SK-N-SH treated with all-trans-retinoic acid at 6 μM for 48 hours (cell line): Measurements from ENCODE around the gene HINT2.
A peak's percentile ranks its signal among the peaks of the same experiment; 100 is the strongest.

Source experiments
- ATAC-seq: fragments of 200-7000 bp; cut with Tn5 transposase; 3 replicates; pipeline ENCODE4 v1.9.1; 2020; ENCODE audit warnings: mild to moderate bottlenecking, moderate library complexity
- ARNTL ChIP-seq: fragments of 450-650 bp; formaldehyde crosslinking; IDR thresholded peaks from 2 replicates; pipeline ENCODE4 v1.5.0; 2020; ENCODE audit warnings: low read depth, mild to moderate bottlenecking, moderate library complexity, borderline replicate concordance
- BACH2 ChIP-seq: fragments of 250-450 bp; sonication (Bioruptor Pico); IDR thresholded peaks from 2 replicates; pipeline ENCODE4 v1.9.0; 2021; ENCODE audit warnings: mild to moderate bottlenecking, borderline replicate concordance
- CSRNP3 ChIP-seq: fragments of 250-450 bp; sonication (Bioruptor Pico); IDR thresholded peaks from 2 replicates; pipeline ENCODE4 v1.5.1; 2021; ENCODE audit warnings: mild to moderate bottlenecking, moderate library complexity
- ESRRG ChIP-seq: fragments of 250-450 bp; sonication (Bioruptor Pico); IDR thresholded peaks from 2 replicates; pipeline ENCODE4 v1.6.1; 2021; ENCODE audit warnings: mild to moderate bottlenecking
- GLIS3 ChIP-seq: fragments of 250-450 bp; sonication (Bioruptor Pico); IDR thresholded peaks from 2 replicates; pipeline ENCODE4 v1.5.0; 2020; ENCODE audit warnings: mild to moderate bottlenecking, moderate library complexity
- ISL1 ChIP-seq: fragments of 250-450 bp; sonication (Bioruptor Pico); IDR thresholded peaks from 2 replicates; pipeline ENCODE4 v2.1.2; 2022; ENCODE audit warnings: mild to moderate bottlenecking, moderate library complexity
- OSR1 ChIP-seq: fragments of 250-450 bp; sonication (Bioruptor Pico); IDR thresholded peaks from 2 replicates; pipeline ENCODE4 v1.8.0; 2022; ENCODE audit warnings: moderate library complexity, mild to moderate bottlenecking, inconsistent platforms
- PATZ1 ChIP-seq: fragments of 250-450 bp; sonication (Bioruptor Pico); IDR thresholded peaks from 2 replicates; pipeline ENCODE4 v1.8.0; 2020; ENCODE audit warnings: mild to moderate bottlenecking, moderate library complexity, borderline replicate concordance
- POU6F1 ChIP-seq: fragments of 250-450 bp; sonication (Bioruptor Pico); IDR thresholded peaks from 2 replicates; pipeline ENCODE4 v1.8.0; 2021; ENCODE audit warnings: low read depth, mild to moderate bottlenecking, moderate library complexity, borderline replicate concordance
- RARB ChIP-seq: fragments of 250-450 bp; sonication (Bioruptor Pico); IDR thresholded peaks from 2 replicates; pipeline ENCODE4 v1.8.0; 2021; ENCODE audit warnings: mild to moderate bottlenecking, moderate library complexity
- SNAI2 ChIP-seq: fragments of 250-450 bp; sonication (Bioruptor Pico); IDR thresholded peaks from 2 replicates; pipeline ENCODE4 v1.5.0; 2020; ENCODE audit warnings: mild to moderate bottlenecking, moderate library complexity
- TCF4 ChIP-seq: fragments of 250-450 bp; sonication (Bioruptor Pico); IDR thresholded peaks from 2 replicates; pipeline ENCODE4 v1.8.0; 2021; ENCODE audit warnings: mild to moderate bottlenecking, moderate library complexity, borderline replicate concordance
- TOX ChIP-seq: fragments of 250-450 bp; sonication (Bioruptor Pico); IDR thresholded peaks from 2 replicates; pipeline ENCODE4 v1.8.0; 2021; ENCODE audit warnings: mild to moderate bottlenecking, moderate library complexity, borderline replicate concordance
- ZC3H10 ChIP-seq: fragments of 250-450 bp; sonication (Bioruptor Pico); IDR thresholded peaks from 2 replicates; pipeline ENCODE4 v1.5.1; 2021; ENCODE audit warnings: mild to moderate bottlenecking, moderate library complexity
- ZFP3 ChIP-seq: fragments of 250-450 bp; sonication (Bioruptor Pico); IDR thresholded peaks from 2 replicates; pipeline ENCODE4 v1.5.0; 2020; ENCODE audit warnings: mild to moderate bottlenecking, moderate library complexity
- ZNF565 ChIP-seq: fragments of 450-650 bp; formaldehyde crosslinking; conservative IDR thresholded peaks from 2 replicates; pipeline ENCODE4 v1.5.0; 2020; ENCODE audit warnings: low read depth, mild to moderate bottlenecking, moderate library complexity
- ZNF70 ChIP-seq: fragments of 450-650 bp; formaldehyde crosslinking; IDR thresholded peaks from 2 replicates; pipeline ENCODE4 v1.5.0; 2020; ENCODE audit warnings: mild to moderate bottlenecking, moderate library complexity
- ZNF8 ChIP-seq: fragments of 450-650 bp; formaldehyde crosslinking; IDR thresholded peaks from 2 replicates; pipeline ENCODE4 v1.5.0; 2020; ENCODE audit warnings: mild to moderate bottlenecking, moderate library complexity
- TF ChIP-seq, protein P1 (sequence below): fragments of 250-450 bp; sonication (Bioruptor Pico); IDR thresholded peaks from 2 replicates; pipeline ENCODE4 v1.5.0; 2020; ENCODE audit warnings: mild to moderate bottlenecking, moderate library complexity

Gene HINT2

DNA sequence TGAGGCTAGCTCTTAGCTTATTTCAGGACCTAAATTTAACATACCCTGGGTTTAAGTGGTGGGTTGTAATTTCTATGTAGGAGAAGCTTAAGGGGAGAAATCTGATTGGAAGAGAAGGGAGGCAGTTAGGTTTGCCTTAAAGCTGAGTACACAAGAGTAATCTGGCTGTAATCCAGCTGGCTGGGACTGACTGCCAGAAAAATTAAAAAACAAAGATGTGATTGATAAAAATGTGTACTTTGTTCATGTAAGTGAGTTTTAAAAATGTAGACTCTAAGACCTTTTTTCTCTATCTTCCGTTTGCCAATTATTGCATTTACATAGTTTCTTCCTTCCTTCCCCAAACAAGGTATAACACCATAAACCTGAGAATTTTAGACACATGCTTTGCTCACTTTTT lies 43.3 kb downstream of the HINT2 start:
- peak; percentile 48 for ATAC-seq
- TF ChIP-seq, protein P1, sequence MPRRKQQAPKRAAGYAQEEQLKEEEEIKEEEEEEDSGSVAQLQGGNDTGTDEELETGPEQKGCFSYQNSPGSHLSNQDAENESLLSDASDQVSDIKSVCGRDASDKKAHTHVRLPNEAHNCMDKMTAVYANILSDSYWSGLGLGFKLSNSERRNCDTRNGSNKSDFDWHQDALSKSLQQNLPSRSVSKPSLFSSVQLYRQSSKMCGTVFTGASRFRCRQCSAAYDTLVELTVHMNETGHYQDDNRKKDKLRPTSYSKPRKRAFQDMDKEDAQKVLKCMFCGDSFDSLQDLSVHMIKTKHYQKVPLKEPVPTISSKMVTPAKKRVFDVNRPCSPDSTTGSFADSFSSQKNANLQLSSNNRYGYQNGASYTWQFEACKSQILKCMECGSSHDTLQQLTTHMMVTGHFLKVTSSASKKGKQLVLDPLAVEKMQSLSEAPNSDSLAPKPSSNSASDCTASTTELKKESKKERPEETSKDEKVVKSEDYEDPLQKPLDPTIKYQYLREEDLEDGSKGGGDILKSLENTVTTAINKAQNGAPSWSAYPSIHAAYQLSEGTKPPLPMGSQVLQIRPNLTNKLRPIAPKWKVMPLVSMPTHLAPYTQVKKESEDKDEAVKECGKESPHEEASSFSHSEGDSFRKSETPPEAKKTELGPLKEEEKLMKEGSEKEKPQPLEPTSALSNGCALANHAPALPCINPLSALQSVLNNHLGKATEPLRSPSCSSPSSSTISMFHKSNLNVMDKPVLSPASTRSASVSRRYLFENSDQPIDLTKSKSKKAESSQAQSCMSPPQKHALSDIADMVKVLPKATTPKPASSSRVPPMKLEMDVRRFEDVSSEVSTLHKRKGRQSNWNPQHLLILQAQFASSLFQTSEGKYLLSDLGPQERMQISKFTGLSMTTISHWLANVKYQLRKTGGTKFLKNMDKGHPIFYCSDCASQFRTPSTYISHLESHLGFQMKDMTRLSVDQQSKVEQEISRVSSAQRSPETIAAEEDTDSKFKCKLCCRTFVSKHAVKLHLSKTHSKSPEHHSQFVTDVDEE: no peak
- TF ChIP-seq POU6F1 (CRISPR knock-in tag) (no peak), RARB (CRISPR knock-in tag) (no peak), TOX (CRISPR knock-in tag) (no peak), ZNF565 (CRISPR knock-in tag) (no peak), SNAI2 (CRISPR knock-in tag) (no peak), BACH2 (no peak)

DNA sequence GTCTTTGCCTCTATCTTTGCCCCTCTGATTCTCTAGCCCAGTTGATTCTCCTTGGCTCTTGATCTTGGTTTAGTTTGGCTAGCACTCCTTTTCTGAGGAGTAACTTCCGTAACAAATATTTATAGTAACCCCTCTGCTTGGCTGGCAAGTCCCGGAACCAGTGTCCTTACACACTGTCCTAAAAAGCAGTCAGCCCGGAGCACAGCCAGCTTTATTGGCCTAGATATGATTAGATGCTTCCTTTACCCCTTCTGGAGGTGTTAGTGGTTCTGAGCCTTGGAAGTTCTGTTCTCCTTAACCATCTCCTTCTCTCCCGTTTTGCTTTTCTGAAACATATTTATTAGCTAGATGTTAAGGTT lies 43.8 kb downstream of the HINT2 start:
- no peak for TF ChIP-seq ESRRG (CRISPR knock-in tag)
- peak; percentile 48 for ATAC-seq

DNA sequence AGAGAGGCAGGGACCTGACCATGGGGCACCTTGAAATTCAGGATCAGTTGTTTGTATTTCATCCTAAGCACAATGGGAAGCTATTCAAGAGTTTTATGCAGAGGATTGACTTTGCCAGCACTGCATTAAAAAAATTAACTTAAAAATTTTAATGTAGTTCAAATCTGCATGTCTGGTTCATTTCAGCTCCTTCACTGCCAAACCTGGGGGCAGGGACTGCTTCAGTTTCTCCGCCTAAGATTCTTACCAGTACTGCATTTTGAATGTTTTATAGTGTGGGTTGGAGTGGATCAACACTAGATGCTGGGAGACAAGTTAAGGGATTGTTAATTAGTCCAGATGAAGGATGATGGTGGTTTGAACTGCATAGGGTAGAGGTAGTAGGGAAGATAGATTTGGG lies 45.1 kb downstream of the HINT2 start:
- ATAC-seq: no peak
- TF ChIP-seq ZFP3 (CRISPR knock-in tag) (no peak), ZNF565 (CRISPR knock-in tag) (no peak), PATZ1 (no peak), SNAI2 (CRISPR knock-in tag) (no peak), BACH2 (no peak), ZNF70 (no peak), POU6F1 (CRISPR knock-in tag) (no peak), TCF4 (CRISPR knock-in tag) (no peak), TOX (CRISPR knock-in tag) (no peak), ARNTL (CRISPR knock-in tag) (no peak), CSRNP3 (CRISPR knock-in tag) (no peak), OSR1 (no peak), ISL1 (no peak), ZNF8 (CRISPR knock-in tag) (no peak), ZC3H10 (CRISPR knock-in tag) (no peak), GLIS3 (CRISPR knock-in tag) (no peak), ESRRG (CRISPR knock-in tag) (no peak)
- TF ChIP-seq, protein P1: no peak
